OCI-LY3 (cell line): Measurements from ENCODE around the gene TAF1C.

Experiments
- EZH2phosphoT487 ChIP-seq: fragments of 200-600 bp; shearing (Covaris generic); IDR thresholded peaks from 2 replicates; pipeline ENCODE4 v1.6.1; 2018; ENCODE audit warnings: antibody characterized with exemption, mixed run types, low read depth
- TF ChIP-seq, protein P1 (sequence below): fragments of 200-600, 300-600 bp; sonication (generic); IDR thresholded peaks from 2 replicates; pipeline ENCODE4 v1.5.1; 2014; ENCODE audit warnings: antibody characterized with exemption, low read length, low read depth

DNA sequence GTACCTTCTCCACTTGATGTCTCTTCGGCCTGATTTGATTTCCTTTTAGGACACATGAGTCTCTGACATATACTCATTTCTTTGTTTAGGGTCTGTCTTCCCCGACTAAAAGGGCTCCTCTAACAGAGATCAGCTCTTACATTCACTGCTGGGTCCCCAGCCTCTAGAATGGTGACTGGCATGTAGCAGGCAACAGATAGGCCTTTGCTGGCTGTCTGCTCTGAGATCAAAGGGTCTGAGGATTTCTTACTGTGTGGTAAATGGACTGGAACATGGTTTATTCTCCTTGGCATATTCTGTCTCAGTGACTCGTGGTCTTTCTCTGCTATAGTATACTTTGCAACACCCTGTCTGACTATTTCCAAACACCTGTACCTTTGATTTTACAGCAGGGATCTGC lies 25.1 kb downstream of the TAF1C start:
- TF ChIP-seq, protein P1, sequence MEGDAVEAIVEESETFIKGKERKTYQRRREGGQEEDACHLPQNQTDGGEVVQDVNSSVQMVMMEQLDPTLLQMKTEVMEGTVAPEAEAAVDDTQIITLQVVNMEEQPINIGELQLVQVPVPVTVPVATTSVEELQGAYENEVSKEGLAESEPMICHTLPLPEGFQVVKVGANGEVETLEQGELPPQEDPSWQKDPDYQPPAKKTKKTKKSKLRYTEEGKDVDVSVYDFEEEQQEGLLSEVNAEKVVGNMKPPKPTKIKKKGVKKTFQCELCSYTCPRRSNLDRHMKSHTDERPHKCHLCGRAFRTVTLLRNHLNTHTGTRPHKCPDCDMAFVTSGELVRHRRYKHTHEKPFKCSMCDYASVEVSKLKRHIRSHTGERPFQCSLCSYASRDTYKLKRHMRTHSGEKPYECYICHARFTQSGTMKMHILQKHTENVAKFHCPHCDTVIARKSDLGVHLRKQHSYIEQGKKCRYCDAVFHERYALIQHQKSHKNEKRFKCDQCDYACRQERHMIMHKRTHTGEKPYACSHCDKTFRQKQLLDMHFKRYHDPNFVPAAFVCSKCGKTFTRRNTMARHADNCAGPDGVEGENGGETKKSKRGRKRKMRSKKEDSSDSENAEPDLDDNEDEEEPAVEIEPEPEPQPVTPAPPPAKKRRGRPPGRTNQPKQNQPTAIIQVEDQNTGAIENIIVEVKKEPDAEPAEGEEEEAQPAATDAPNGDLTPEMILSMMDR, result no peak
- no peak for TF ChIP-seq EZH2phosphoT487
